ENCODE results near the gene MAD2L1BP.

Gene MAD2L1BP

GRCh38 chr6:43667245-43668150 is 31.9 kb downstream of the MAD2L1BP start:
- DNase-seq, result peak; percentile 59

- no peak for DNase-seq
Observed at GRCh38 chr6:43668151-43669028, 32.8 kb downstream of the MAD2L1BP start.

GRCh38 chr6:43669050-43669921 is 33.6 kb downstream of the MAD2L1BP start:
- no peak for DNase-seq

- DNase-seq, result peak; percentile 21
Observed at GRCh38 chr6:43669922-43670622, 34.4 kb downstream of the MAD2L1BP start.

GRCh38 chr6:43670623-43670986 is 35.0 kb downstream of the MAD2L1BP start:
- no peak for DNase-seq

GRCh38 chr6:43671011-43671800 is 35.6 kb downstream of the MAD2L1BP start:
- no peak for DNase-seq

- no peak for DNase-seq
Observed at GRCh38 chr6:43671801-43672690, 36.4 kb downstream of the MAD2L1BP start.

GRCh38 chr6:43673444-43674084 is 37.9 kb downstream of the MAD2L1BP start:
- DNase-seq, result no peak

GRCh38 chr6:43674291-43674690 is 38.7 kb downstream of the MAD2L1BP start:
- no peak for DNase-seq

GRCh38 chr6:43674921-43675320 is 39.3 kb downstream of the MAD2L1BP start:
- no peak for DNase-seq

- no peak for DNase-seq
Observed at GRCh38 chr6:43676962-43677606, 41.4 kb downstream of the MAD2L1BP start.

- no peak for DNase-seq
Observed at GRCh38 chr6:43677759-43678158, 42.1 kb downstream of the MAD2L1BP start.

- DNase-seq, result no peak
Observed at GRCh38 chr6:43678341-43678740, 42.7 kb downstream of the MAD2L1BP start.

GRCh38 chr6:43679057-43679456 is 43.4 kb downstream of the MAD2L1BP start:
- no peak for DNase-seq

- DNase-seq, result no peak
Observed at GRCh38 chr6:43680308-43681200, 44.9 kb downstream of the MAD2L1BP start.

GRCh38 chr6:43681303-43681702 is 45.7 kb downstream of the MAD2L1BP start:
- no peak for DNase-seq

- DNase-seq, result no peak
Observed at GRCh38 chr6:43682724-43683429, 47.2 kb downstream of the MAD2L1BP start.

All from GDM1 (cell line).